Neuronal stem cell (in vitro differentiated cells): ENCODE data around the gene ADCY9.

ENCODE experiments used
- DNase-seq: peaks from one replicate; pipeline ENCODE4 v3.0.0-alpha.2; 2013; ENCODE audit warnings: low spot score
- H2AFZ ChIP-seq: one replicate; pipeline ENCODE4 v1.6.1; 2013; ENCODE audit warnings: mild to moderate bottlenecking, low read length, inconsistent platforms
- H2AK5ac ChIP-seq: 2 replicates; pipeline ENCODE4 v1.6.1; 2013; ENCODE audit warnings: low read depth, mild to moderate bottlenecking, inconsistent platforms, low read length, moderate library complexity, mixed read lengths
- H2BK120ac ChIP-seq: 2 replicates; pipeline ENCODE4 v1.6.1; 2013; ENCODE audit warnings: low read depth, mild to moderate bottlenecking, inconsistent platforms, low read length, moderate library complexity, mixed read lengths
- H2BK12ac ChIP-seq: one replicate; pipeline ENCODE4 v1.6.1; 2013; ENCODE audit warnings: low read length, inconsistent platforms
- H2BK15ac ChIP-seq: 2 replicates; pipeline ENCODE4 v1.6.1; 2013; ENCODE audit warnings: mild to moderate bottlenecking, low read length, inconsistent platforms, mixed read lengths
- H2BK5ac ChIP-seq: one replicate; pipeline ENCODE4 v1.6.1; 2013; ENCODE audit warnings: inconsistent platforms, mild to moderate bottlenecking, low read length, moderate library complexity
- H3K14ac ChIP-seq: one replicate; pipeline ENCODE4 v1.6.1; 2013; ENCODE audit warnings: low read length, inconsistent platforms
- H3K18ac ChIP-seq: 2 replicates; pipeline ENCODE4 v1.6.1; 2013; ENCODE audit warnings: low read length, inconsistent platforms
- H3K23ac ChIP-seq: 2 replicates; pipeline ENCODE4 v1.6.1; 2013; ENCODE audit warnings: low read depth, mild to moderate bottlenecking, mixed read lengths, low read length, inconsistent platforms; ENCODE audit not compliant: poor library complexity
- H3K27ac ChIP-seq: replicated peaks from 3 replicates; pipeline ENCODE4 v1.5.1; 2013; ENCODE audit warnings: low read length, inconsistent platforms
- H3K27me3 ChIP-seq, 3 experiments: 2 replicates each; pipeline ENCODE4 v1.6.1; 2013; ENCODE audit warnings: low read length in 3 of 3, mild to moderate bottlenecking in 2 of 3, inconsistent platforms in 1 of 3, low read depth in 1 of 3, mixed read lengths in 1 of 3, moderate library complexity in 1 of 3; ENCODE audit not compliant: control insufficient read depth in 3 of 3, insufficient read depth in 3 of 3
- H3K36me3 ChIP-seq, 2 donors: replicated peaks in 1 of 2; 2 replicates each; pipeline ENCODE4 v1.6.1; 2013; ENCODE audit warnings: low read length in 2 of 2; ENCODE audit not compliant: control insufficient read depth in 2 of 2, insufficient read depth in 2 of 2
- H3K4ac ChIP-seq: 2 replicates; pipeline ENCODE4 v1.6.1; 2013; ENCODE audit warnings: inconsistent platforms, mild to moderate bottlenecking, low read length, moderate library complexity
- H3K4me1 ChIP-seq, 2 donors: 1 replicate in 1 of 2; 2 replicates in 1 of 2; pipeline ENCODE4 v1.6.1; 2013; ENCODE audit warnings: low read length in 2 of 2, low read depth in 1 of 2; ENCODE audit not compliant: control insufficient read depth in 2 of 2, insufficient read depth in 1 of 2
- H3K4me2 ChIP-seq: one replicate; pipeline ENCODE4 v1.6.1; 2013; ENCODE audit warnings: mild to moderate bottlenecking, low read length, inconsistent platforms; ENCODE audit not compliant: insufficient read depth, poor library complexity, severe bottlenecking
- H3K4me3 ChIP-seq, 2 donors: 2 replicates each; pipeline ENCODE4 v1.5.1; 2013; ENCODE audit warnings: low read length in 2 of 2, mild to moderate bottlenecking in 2 of 2, inconsistent platforms in 1 of 2, moderate library complexity in 1 of 2
- H3K79me1 ChIP-seq: one replicate; pipeline ENCODE4 v1.6.1; 2013; ENCODE audit warnings: low read depth, mild to moderate bottlenecking, inconsistent platforms, low read length, moderate library complexity
- H3K9ac ChIP-seq: one replicate; pipeline ENCODE4 v1.6.1; 2013; ENCODE audit warnings: mild to moderate bottlenecking, low read depth, low read length, inconsistent platforms; ENCODE audit not compliant: poor library complexity
- H3K9me3 ChIP-seq, 2 donors: replicated peaks in 1 of 2; 2 replicates each; pipeline versions ENCODE3 to v1.6.1; 2013; ENCODE audit warnings: low read length in 2 of 2, mild to moderate bottlenecking in 2 of 2, inconsistent platforms in 1 of 2, low read depth in 1 of 2, mixed read lengths in 1 of 2, moderate library complexity in 1 of 2; ENCODE audit not compliant: control insufficient read depth in 2 of 2, insufficient read depth in 1 of 2
- H4K8ac ChIP-seq: one replicate; pipeline ENCODE4 v1.6.1; 2013; ENCODE audit warnings: low read depth, mild to moderate bottlenecking, inconsistent platforms, low read length, moderate library complexity
- H4K91ac ChIP-seq: one replicate; pipeline ENCODE4 v1.6.1; 2013; ENCODE audit warnings: low read length, low read depth, mild to moderate bottlenecking, inconsistent platforms; ENCODE audit not compliant: poor library complexity
- WGBS, 2 donors: extraction: QIAGEN DNeasy Blood & Tissue Kit; methylation state at CpG; one replicate each; pipeline ENCODE4 v1.1.7; 2013; ENCODE audit warnings: missing lambda C conversion rate in 2 of 2, mixed read lengths in 1 of 2; ENCODE audit not compliant: insufficient read length in 2 of 2, insufficient replicate concordance in 1 of 2; ENCODE audit errors: extremely low coverage in 2 of 2; 5-methylcytosine and 5-hydroxymethylcytosine counted together

ADCY9 gene

DNA sequence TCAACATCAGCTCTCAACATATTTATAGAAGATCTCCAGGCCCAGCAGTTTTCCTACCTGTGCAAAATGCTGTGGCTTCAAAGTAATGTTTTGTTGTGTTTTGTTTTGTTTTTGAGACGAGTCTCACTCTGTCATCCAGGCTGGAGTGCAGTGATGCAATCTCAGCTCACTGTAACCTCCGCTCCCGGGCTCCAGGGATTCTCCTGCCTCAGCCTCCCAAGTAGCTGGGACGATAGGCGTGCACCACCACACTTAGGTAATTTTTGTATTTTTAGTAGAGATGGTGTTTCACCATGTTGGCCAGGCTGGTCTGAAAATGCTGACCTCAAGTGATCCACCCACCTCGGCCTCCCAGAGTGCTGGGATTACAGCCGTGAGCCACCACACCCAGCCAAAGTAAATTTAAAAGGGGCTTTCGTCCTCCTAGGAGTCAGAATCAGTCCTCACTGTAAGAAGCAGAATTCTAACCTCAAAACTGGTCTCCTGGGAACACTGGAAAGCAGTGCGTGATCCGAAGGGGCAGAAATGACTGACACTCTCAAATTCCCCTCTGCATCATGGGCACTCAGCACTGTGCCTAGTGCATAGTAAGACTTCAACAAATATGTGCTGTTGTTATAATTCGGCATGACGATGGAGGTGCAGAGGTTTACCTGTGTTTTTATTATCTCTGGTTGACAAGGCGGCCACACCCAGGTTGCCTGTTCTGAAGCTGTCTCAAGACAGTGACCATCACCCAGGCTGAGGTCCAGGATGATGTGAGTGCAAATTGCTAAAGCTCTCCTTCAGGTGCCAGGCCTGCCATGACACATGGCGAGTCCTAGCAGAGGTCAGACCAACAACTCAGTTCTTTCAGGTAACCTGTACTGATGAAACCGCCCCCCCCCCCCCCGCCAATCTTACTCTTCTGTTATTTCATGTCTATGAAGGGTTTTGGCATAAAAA, 59.8 kb downstream of the ADCY9 start:
- Histone ChIP-seq H3K23ac (no peak overlapping the region), H3K14ac (peak overlapping the region; percentile 63), H2BK5ac (no peak overlapping the region), H4K8ac (no peak overlapping the region), H4K91ac (no peak overlapping the region), H3K4me3 (no peak overlapping the region), H2AK5ac (no peak overlapping the region), H3K4me2 (no peak overlapping the region), H2BK120ac (no peak overlapping the region), H3K18ac (no peak overlapping the region), H2BK15ac (no peak overlapping the region), H3K4ac (no peak overlapping the region), H3K9me3 (peaks cover 0 to 11% of the 10 kb centered on the region in 2 donors), H2AFZ (no peak overlapping the region), H3K9ac (no peak overlapping the region), H3K79me1 (peaks cover 1% of the 10 kb centered on the region), H3K27ac (no peak overlapping the region), H3K27me3 (no peaks in the 10 kb centered on the region), H3K4me1 (peaks cover 0 to 12% of the 10 kb centered on the region in 2 donors), H3K36me3 (no peaks in the 10 kb centered on the region), H2BK12ac (no peak overlapping the region)
- WGBS, 2 donors, result no CpG with 5 or more reads among the region's 16 CpGs
- no peak for DNase-seq

DNA sequence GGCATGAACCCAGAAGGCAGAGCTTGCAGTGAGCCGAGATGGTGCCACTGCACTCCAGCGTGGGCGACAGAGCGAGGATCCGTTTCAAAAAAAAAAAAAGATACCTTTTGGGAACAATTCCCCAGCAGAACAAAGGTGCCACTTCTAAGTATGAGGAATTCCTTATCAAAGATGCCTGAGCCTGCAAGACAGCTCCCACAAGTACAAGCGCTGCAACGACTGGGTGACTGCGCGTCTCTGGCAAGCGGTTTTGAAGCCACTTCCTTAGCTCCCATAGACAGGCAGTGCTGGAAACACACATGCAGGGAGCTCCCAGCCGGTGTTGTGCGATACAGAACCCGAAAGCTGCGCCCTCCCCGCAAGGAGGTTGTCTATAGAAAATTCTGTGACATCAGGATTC, 60.5 kb downstream of the ADCY9 start:
- H2BK12ac ChIP-seq, result no peak overlapping the region
- H4K91ac ChIP-seq, result no peak overlapping the region
- no peak for DNase-seq
- no peak overlapping the region for H3K18ac ChIP-seq
- no peak overlapping the region for H2BK5ac ChIP-seq
- no peak overlapping the region for H3K23ac ChIP-seq
- no peak overlapping the region for H2BK15ac ChIP-seq
- no peaks in the 10 kb centered on the region for H3K36me3 ChIP-seq
- H3K4me3 ChIP-seq, result no peak overlapping the region
- H3K79me1 ChIP-seq, result peaks cover 1% of the 10 kb centered on the region
- H2AFZ ChIP-seq, result no peak overlapping the region
- no peak overlapping the region for H3K4me2 ChIP-seq
- peaks cover 0 to 12% of the 10 kb centered on the region in 2 donors for H3K4me1 ChIP-seq
- no peaks in the 10 kb centered on the region for H3K27me3 ChIP-seq
- no peak overlapping the region for H3K14ac ChIP-seq
- H3K9me3 ChIP-seq, result peaks cover 0 to 5% of the 10 kb centered on the region in 2 donors
- H3K4ac ChIP-seq, result no peak overlapping the region
- H3K9ac ChIP-seq, result no peak overlapping the region
- H4K8ac ChIP-seq, result no peak overlapping the region
- H2AK5ac ChIP-seq, result no peak overlapping the region
- H3K27ac ChIP-seq, result no peak overlapping the region
- no CpG with 5 or more reads among the region's 15 CpGs for WGBS, 2 donors
- H2BK120ac ChIP-seq, result no peak overlapping the region

DNA sequence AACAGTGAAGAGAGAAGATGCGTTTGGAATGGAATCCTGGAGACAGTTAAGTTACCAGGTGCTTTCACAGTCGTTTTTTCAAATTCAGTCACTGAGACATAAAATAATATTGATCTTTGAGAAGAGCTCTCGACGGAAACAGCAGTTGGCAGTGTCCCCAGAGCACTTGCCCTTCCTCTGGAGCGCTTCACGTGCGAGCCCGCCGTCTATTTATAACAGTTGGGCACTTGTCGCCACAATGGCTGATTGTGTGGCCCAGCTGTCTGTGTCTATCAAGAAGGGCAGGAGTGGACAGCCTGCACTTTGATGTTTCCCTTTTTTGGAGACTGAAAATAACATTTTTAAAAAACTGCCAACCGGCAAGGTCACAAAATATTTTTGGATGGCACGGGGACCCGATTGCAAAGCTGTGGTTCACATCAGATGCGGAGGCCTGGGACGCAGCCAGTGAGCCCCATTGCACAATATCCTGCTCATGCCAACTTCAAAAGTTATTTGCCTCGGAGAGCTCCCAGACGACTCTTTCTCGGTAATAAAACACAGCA, 62.9 kb downstream of the ADCY9 start:
- Histone ChIP-seq H3K79me1 (no peaks in the 10 kb centered on the region), H3K4me3 (no peak overlapping the region), H3K4ac (no peak overlapping the region), H4K8ac (no peak overlapping the region), H3K23ac (no peak overlapping the region), H3K9ac (no peak overlapping the region), H2AFZ (no peak overlapping the region), H3K36me3 (no peaks in the 10 kb centered on the region), H2BK15ac (no peak overlapping the region), H2AK5ac (no peak overlapping the region), H2BK5ac (no peak overlapping the region), H4K91ac (no peak overlapping the region), H3K9me3 (no peaks in the 10 kb centered on the region), H3K4me1 (peaks cover 0 to 12% of the 10 kb centered on the region in 2 donors), H3K14ac (no peak overlapping the region), H3K27ac (no peak overlapping the region), H3K18ac (no peak overlapping the region), H3K27me3 (no peaks in the 10 kb centered on the region), H3K4me2 (no peak overlapping the region), H2BK12ac (no peak overlapping the region), H2BK120ac (no peak overlapping the region)
- no CpG with 5 or more reads among the region's 18 CpGs for WGBS, 2 donors
- DNase-seq, result no peak

DNA sequence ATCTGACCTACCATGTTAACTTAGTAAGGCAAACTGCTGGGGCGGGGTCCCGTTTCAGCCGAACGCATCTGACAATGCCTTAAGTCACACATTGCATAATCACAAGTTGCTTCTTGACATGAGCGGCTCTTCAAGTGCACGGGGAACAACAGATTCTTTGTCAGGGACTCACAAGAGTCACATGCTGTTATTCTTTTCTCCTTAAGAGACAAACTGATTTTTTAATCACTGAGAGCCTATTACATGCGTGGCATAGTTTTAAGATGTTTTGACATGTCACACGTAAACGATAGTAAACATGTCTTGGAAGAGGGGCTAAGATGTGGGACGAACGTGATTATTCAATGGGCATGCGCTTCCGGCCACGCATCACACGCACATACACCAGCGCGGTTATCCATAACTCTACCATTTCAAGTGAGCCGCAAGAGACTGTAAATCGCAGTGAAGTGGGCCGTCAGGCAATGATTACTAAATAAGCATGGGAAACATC, 63.4 kb downstream of the ADCY9 start:
- Histone ChIP-seq H3K79me1 (no peaks in the 10 kb centered on the region), H4K91ac (no peak overlapping the region), H3K4ac (no peak overlapping the region), H3K14ac (no peak overlapping the region), H2BK12ac (no peak overlapping the region), H3K27me3 (no peaks in the 10 kb centered on the region), H3K27ac (no peak overlapping the region), H3K4me2 (no peak overlapping the region), H2BK15ac (no peak overlapping the region), H3K18ac (no peak overlapping the region), H2AFZ (no peak overlapping the region), H2AK5ac (no peak overlapping the region), H3K4me1 (peaks cover 0 to 12% of the 10 kb centered on the region in 2 donors), H3K9ac (no peak overlapping the region), H3K36me3 (no peaks in the 10 kb centered on the region), H3K4me3 (no peak overlapping the region), H3K9me3 (no peaks in the 10 kb centered on the region), H4K8ac (no peak overlapping the region), H2BK120ac (no peak overlapping the region), H3K23ac (no peak overlapping the region), H2BK5ac (no peak overlapping the region)
- DNase-seq, result no peak
- no CpG with 5 or more reads among the region's 20 CpGs for WGBS, 2 donors
